Bronchial epithelial cell (primary cell): Measurements from ENCODE around the gene LMCD1. TPM values are rescaled to one million over a fixed set of nuclear protein-coding genes. Genes with fewer than 3 reads are reported as not detected.

Experiments
- DNase-seq: peaks from one replicate; pipeline ENCODE4 v3.0.0-alpha.2; 2010; ENCODE audit warnings: low read depth
- FAIRE-seq: peaks from 2 replicates; lab custom pipeline; 2011; peaks lifted over from hg19 to GRCh38; lab: Jason Lieb, UNC
- H3K27me3 ChIP-seq: 2 replicates; pipeline ENCODE4 v1.5.1; 2011; ENCODE audit warnings: low read length; ENCODE audit not compliant: control insufficient read depth, insufficient read depth
- H3K36me3 ChIP-seq: 2 replicates; pipeline ENCODE4 v1.5.1; 2011; ENCODE audit warnings: low read length; ENCODE audit not compliant: control insufficient read depth, insufficient read depth
- H3K4me3 ChIP-seq: 2 replicates; pipeline ENCODE4 v1.5.1; 2011; ENCODE audit warnings: mild to moderate bottlenecking, low read depth, low read length, control low read depth
- total RNA-seq: library from RNA; depleted of rRNA; stranded (reverse); fragments of >200 nt; gene quantifications from 2 replicates; pipeline ENCODE4 v1.2.1, GENCODE V29; 2014
- TF ChIP-seq, protein P1 (sequence below): IDR thresholded peaks from 2 replicates; pipeline ENCODE4 v1.5.1; 2011; ENCODE audit warnings: mild to moderate bottlenecking, moderate library complexity, low read length, control low read depth, inconsistent platforms; ENCODE audit not compliant: insufficient read depth, severe bottlenecking

The LMCD1 gene
- total RNA-seq, 1 donor from 2014 or later = 2.6 TPM

DNA sequence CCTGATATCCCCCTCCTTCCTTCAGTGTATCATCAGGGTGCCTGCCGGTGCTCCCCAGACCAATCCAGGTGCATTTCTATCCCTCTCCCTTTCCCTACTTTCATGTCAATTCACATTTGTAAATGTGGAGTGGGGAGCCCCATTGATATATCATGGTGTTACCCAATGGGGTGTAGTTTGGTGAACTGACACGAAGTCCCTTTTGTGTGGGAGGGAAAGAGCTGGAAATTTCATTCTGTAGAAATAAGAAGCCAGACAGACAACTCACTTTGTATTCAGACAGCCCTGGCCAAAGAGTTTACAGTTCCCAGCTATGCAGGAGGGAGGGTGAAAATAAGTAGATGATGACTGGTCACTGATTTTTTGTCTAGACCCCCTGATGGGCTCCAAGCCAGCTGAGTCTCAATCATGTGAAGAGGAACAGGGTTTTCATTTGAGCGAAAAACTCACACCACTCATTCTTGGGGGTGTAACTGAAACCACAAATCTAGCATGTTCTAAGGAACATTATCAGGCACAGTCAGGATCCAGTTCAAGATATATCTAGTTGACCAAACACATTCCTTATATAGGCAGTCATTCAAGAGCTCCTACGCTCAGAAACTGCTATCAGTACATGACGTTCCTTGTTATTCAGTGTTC, 58.9 kb downstream of the LMCD1 start:
- DNase-seq = peak; percentile 48
- FAIRE-seq = no peak
- Histone ChIP-seq H3K27me3 (no peaks in the 10 kb centered on the region), H3K36me3 (no peaks in the 10 kb centered on the region), H3K4me3 (no peak overlapping the region)
- TF ChIP-seq, protein P1, sequence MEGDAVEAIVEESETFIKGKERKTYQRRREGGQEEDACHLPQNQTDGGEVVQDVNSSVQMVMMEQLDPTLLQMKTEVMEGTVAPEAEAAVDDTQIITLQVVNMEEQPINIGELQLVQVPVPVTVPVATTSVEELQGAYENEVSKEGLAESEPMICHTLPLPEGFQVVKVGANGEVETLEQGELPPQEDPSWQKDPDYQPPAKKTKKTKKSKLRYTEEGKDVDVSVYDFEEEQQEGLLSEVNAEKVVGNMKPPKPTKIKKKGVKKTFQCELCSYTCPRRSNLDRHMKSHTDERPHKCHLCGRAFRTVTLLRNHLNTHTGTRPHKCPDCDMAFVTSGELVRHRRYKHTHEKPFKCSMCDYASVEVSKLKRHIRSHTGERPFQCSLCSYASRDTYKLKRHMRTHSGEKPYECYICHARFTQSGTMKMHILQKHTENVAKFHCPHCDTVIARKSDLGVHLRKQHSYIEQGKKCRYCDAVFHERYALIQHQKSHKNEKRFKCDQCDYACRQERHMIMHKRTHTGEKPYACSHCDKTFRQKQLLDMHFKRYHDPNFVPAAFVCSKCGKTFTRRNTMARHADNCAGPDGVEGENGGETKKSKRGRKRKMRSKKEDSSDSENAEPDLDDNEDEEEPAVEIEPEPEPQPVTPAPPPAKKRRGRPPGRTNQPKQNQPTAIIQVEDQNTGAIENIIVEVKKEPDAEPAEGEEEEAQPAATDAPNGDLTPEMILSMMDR = no peak

- no peaks in the 10 kb centered on the region for H3K27me3 ChIP-seq
- DNase-seq (no peak), FAIRE-seq (no peak)
- no peaks in the 10 kb centered on the region for H3K36me3 ChIP-seq
- TF ChIP-seq, protein P1 = no peak
- H3K4me3 ChIP-seq = no peak overlapping the region
Measured at GRCh38 chr3:8561370-8561769, 59.7 kb downstream of the LMCD1 start.

DNA sequence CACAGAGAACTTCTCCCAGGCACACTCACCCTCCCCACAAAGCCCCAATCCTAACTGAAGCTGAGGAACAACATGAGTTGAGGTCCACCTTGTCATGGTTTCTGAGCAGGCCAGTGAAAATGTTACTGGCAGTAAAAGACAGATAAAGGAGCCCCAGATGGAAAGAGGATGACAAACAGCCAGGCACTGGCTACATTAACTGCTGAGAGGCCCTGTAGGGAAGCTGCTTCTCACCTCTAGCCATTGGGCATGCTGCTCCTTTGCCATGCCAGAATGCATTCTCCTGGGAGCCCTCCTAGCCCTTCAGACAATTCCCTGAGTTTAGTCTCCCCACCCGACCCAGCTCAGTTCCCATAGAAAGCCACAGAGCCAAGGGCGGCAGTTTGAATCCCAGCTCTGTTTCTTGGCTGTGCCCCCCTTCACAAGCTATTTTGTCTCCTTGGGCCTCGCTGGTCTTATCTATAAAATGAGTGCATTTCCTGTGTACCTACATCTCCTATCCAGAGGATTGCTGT, 60.5 kb downstream of the LMCD1 start:
- FAIRE-seq (no peak), DNase-seq (no peak)
- no peaks in the 10 kb centered on the region for H3K36me3 ChIP-seq
- TF ChIP-seq, protein P1 = no peak
- no peak overlapping the region for H3K4me3 ChIP-seq
- H3K27me3 ChIP-seq = no peaks in the 10 kb centered on the region

- H3K36me3 ChIP-seq = no peaks in the 10 kb centered on the region
Measured at GRCh38 chr3:8563146-8563545, 61.5 kb downstream of the LMCD1 start.

DNA sequence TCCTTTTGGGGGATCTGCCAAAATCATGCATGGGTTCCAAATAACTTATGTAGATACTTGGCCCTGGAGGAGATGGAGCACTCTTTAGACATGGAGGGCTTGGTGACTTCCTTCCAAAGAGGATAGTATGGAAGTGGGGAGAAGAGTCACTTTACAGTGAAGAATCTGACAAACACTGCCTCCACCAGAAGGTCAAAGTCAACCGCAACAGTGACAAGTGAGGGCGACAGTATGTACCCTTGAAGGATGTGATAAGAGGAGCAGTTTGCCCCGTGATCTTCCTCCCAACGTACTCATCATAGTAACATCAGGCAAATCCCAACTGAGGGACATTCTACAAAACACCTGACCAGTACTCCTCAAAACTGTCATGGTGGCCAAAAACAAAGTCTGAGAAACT, 62.0 kb downstream of the LMCD1 start:
- FAIRE-seq (no peak), DNase-seq (no peak)
- no peaks in the 10 kb centered on the region for H3K27me3 ChIP-seq
- H3K4me3 ChIP-seq = no peak overlapping the region
- TF ChIP-seq, protein P1 = no peak
- no peaks in the 10 kb centered on the region for H3K36me3 ChIP-seq

More at GRCh38 chr3:8563146-8563545, 61.5 kb downstream of the LMCD1 start:
- FAIRE-seq = no peak
- TF ChIP-seq, protein P1 = no peak
- Histone ChIP-seq H3K4me3 (no peak overlapping the region), H3K27me3 (no peaks in the 10 kb centered on the region)
- no peak for DNase-seq
